Endometrial microvascular endothelial cells (primary cell): Measurements from ENCODE around the gene BNC2. TPM values are rescaled to one million over a fixed set of nuclear protein-coding genes. Genes with fewer than 3 reads are reported as not detected.

ENCODE experiments used
- in situ Hi-C: cut with HindIII; loops from 2 replicates; pipeline ENCODE4 v1.10.0; 2017; ENCODE audit warnings: low sequenced_read_pairs, low pct_unique_long_range_greater_than_20kb; ENCODE audit errors: inconsistent ontology term
- total RNA-seq: library from RNA; depleted of rRNA; stranded (reverse); fragments of >200 nt; gene quantifications from one replicate; pipeline ENCODE4 v1.2.3, GENCODE V29; 2015; ENCODE audit errors: inconsistent ontology term

BNC2 gene
- total RNA-seq, 1 donor from 2014 or later = 18.7 TPM

- in situ Hi-C loops = no loop called here
Observed at GRCh38 chr9:16690628-16691027, 179.8 kb downstream of the BNC2 start.

- in situ Hi-C loops = no loop called here
Observed at GRCh38 chr9:16690205-16690604, 180.3 kb downstream of the BNC2 start.

GRCh38 chr9:16689351-16689938 lies 181.0 kb downstream of the BNC2 start:
- in situ Hi-C loops = no loop called here

GRCh38 chr9:16688814-16689213 lies 181.7 kb downstream of the BNC2 start:
- in situ Hi-C loops = no loop called here

GRCh38 chr9:16687678-16688369 lies 182.6 kb downstream of the BNC2 start:
- in situ Hi-C loops = no loop called here

- in situ Hi-C loops = no loop called here
Observed at GRCh38 chr9:16683326-16683725, 187.1 kb downstream of the BNC2 start.

GRCh38 chr9:16682273-16682672 lies 188.2 kb downstream of the BNC2 start:
- in situ Hi-C loops = no loop called here

GRCh38 chr9:16681652-16681987 lies 188.8 kb downstream of the BNC2 start:
- in situ Hi-C loops = no loop called here

GRCh38 chr9:16680975-16681651 lies 189.4 kb downstream of the BNC2 start:
- in situ Hi-C loops = no loop called here

- in situ Hi-C loops = no loop called here
Observed at GRCh38 chr9:16680541-16680940, 189.9 kb downstream of the BNC2 start.

GRCh38 chr9:16679327-16679821 lies 191.1 kb downstream of the BNC2 start:
- in situ Hi-C loops = no loop called here

GRCh38 chr9:16676519-16676918 lies 194.0 kb downstream of the BNC2 start:
- in situ Hi-C loops = no loop called here

- in situ Hi-C loops = no loop called here
Observed at GRCh38 chr9:16675131-16675530, 195.3 kb downstream of the BNC2 start.

- in situ Hi-C loops = no loop called here
Observed at GRCh38 chr9:16673171-16673570, 197.3 kb downstream of the BNC2 start.

- in situ Hi-C loops = no loop called here
Observed at GRCh38 chr9:16672501-16672900, 198.0 kb downstream of the BNC2 start.

GRCh38 chr9:16671591-16672137 lies 198.8 kb downstream of the BNC2 start:
- in situ Hi-C loops = no loop called here

- in situ Hi-C loops = no loop called here
Observed at GRCh38 chr9:16670791-16671190, 199.7 kb downstream of the BNC2 start.

- in situ Hi-C loops = no loop called here
Observed at GRCh38 chr9:16668734-16669295, 201.7 kb downstream of the BNC2 start.

- in situ Hi-C loops = no loop called here
Observed at GRCh38 chr9:16664211-16664610, 206.3 kb downstream of the BNC2 start.

GRCh38 chr9:16661816-16662215 lies 208.7 kb downstream of the BNC2 start:
- in situ Hi-C loops = no loop called here
